ENCODE measurements around the gene HHIPL2. TPM values are rescaled to one million over a fixed set of nuclear protein-coding genes. Genes with fewer than 3 reads are reported as not detected.
"Not testable (repeated sequence)": the region's sequence is repeated elsewhere in the genome, so short reads cannot be mapped to it uniquely, and the experiment has no call there.

HHIPL2 gene
- total RNA-seq, 1 donor from 2014 or later, result 1.3 TPM

GRCh38 chr1:222525951-222526350, 22.0 kb downstream of the HHIPL2 start:
- H3K36me3 Mint-ChIP-seq, result no peaks in the 10 kb centered on the region
- H3K27ac Mint-ChIP-seq, result no peak overlapping the region

GRCh38 chr1:222523852-222524251, 24.1 kb downstream of the HHIPL2 start:
- DNase-seq (ENCODE audit: low spot score in 2 of 2, unreplicated experiment in 2 of 2), result no peak
- no peak overlapping the region for H3K4me3 Mint-ChIP-seq
- no peak for TF ChIP-seq CTCF (IDR thresholded peaks at IDR 0.05; ENCODE audit: unreplicated experiment)
- no peaks in the 10 kb centered on the region for H3K36me3 Mint-ChIP-seq
- H3K9me3 Mint-ChIP-seq, result peaks cover 17% of the 10 kb centered on the region
- H3K27ac Mint-ChIP-seq, result no peak overlapping the region
- H3K4me1 Mint-ChIP-seq, result peaks cover 9% of the 10 kb centered on the region
- peaks cover 8% of the 10 kb centered on the region for H3K27me3 Mint-ChIP-seq (ENCODE audit: low read depth)

More at GRCh38 chr1:222525951-222526350, 22.0 kb downstream of the HHIPL2 start:
- Mint-ChIP-seq H3K4me3 (no peak overlapping the region), H3K27me3 (ENCODE audit: low read depth) (peaks cover 8% of the 10 kb centered on the region), H3K4me1 (peaks cover 7% of the 10 kb centered on the region), H3K9me3 (peaks cover 17% of the 10 kb centered on the region)
- TF ChIP-seq CTCF (IDR thresholded peaks at IDR 0.05; ENCODE audit: unreplicated experiment), result no peak
- DNase-seq (ENCODE audit: low spot score in 2 of 2, unreplicated experiment in 2 of 2), result no peak

- Mint-ChIP-seq H3K4me3 (no peak overlapping the region), H3K27ac (no peak overlapping the region), H3K4me1 (peaks cover 9% of the 10 kb centered on the region), H3K9me3 (peaks cover 12% of the 10 kb centered on the region), H3K36me3 (no peaks in the 10 kb centered on the region), H3K27me3 (ENCODE audit: low read depth) (peaks cover 8% of the 10 kb centered on the region)
- no peak for DNase-seq (ENCODE audit: low spot score in 2 of 2, unreplicated experiment in 2 of 2)
- no peak for TF ChIP-seq CTCF (IDR thresholded peaks at IDR 0.05; ENCODE audit: unreplicated experiment)
These were observed 25.6 kb downstream of the HHIPL2 start for GRCh38 chr1:222522105-222522915.

- Mint-ChIP-seq H3K9me3 (peaks cover 12% of the 10 kb centered on the region), H3K27ac (no peak overlapping the region), H3K27me3 (ENCODE audit: low read depth) (peaks cover 4% of the 10 kb centered on the region), H3K4me1 (peaks cover 9% of the 10 kb centered on the region), H3K4me3 (no peak overlapping the region), H3K36me3 (no peaks in the 10 kb centered on the region)
- TF ChIP-seq CTCF (IDR thresholded peaks at IDR 0.05; ENCODE audit: unreplicated experiment), result no peak
- no peak for DNase-seq (ENCODE audit: low spot score in 2 of 2, unreplicated experiment in 2 of 2)
These were observed 26.4 kb downstream of the HHIPL2 start for GRCh38 chr1:222521299-222522104.

GRCh38 chr1:222489496-222489895, 58.4 kb downstream of the HHIPL2 start:
- H3K27ac Mint-ChIP-seq; H3K4me3 Mint-ChIP-seq; H3K9me3 Mint-ChIP-seq; H3K4me1 Mint-ChIP-seq; H3K36me3 Mint-ChIP-seq; H3K27me3 Mint-ChIP-seq (ENCODE audit: low read depth); DNase-seq (ENCODE audit: low spot score in 2 of 2, unreplicated experiment in 2 of 2): not testable (repeated sequence)

- not testable (repeated sequence) for H3K4me1 Mint-ChIP-seq; H3K4me3 Mint-ChIP-seq; DNase-seq (ENCODE audit: low spot score in 2 of 2, unreplicated experiment in 2 of 2); H3K36me3 Mint-ChIP-seq; H3K9me3 Mint-ChIP-seq; H3K27me3 Mint-ChIP-seq (ENCODE audit: low read depth); H3K27ac Mint-ChIP-seq
These were observed 60.1 kb downstream of the HHIPL2 start for GRCh38 chr1:222487774-222488173.

GRCh38 chr1:222484005-222484404, 63.9 kb downstream of the HHIPL2 start:
- not testable (repeated sequence) for H3K27me3 Mint-ChIP-seq (ENCODE audit: low read depth); H3K27ac Mint-ChIP-seq; H3K4me1 Mint-ChIP-seq; H3K4me3 Mint-ChIP-seq; H3K9me3 Mint-ChIP-seq; DNase-seq (ENCODE audit: low spot score in 2 of 2, unreplicated experiment in 2 of 2); H3K36me3 Mint-ChIP-seq

GRCh38 chr1:222479567-222479966, 68.3 kb downstream of the HHIPL2 start:
- H3K27ac Mint-ChIP-seq; DNase-seq (ENCODE audit: low spot score in 2 of 2, unreplicated experiment in 2 of 2); H3K4me1 Mint-ChIP-seq; H3K4me3 Mint-ChIP-seq; H3K36me3 Mint-ChIP-seq; H3K27me3 Mint-ChIP-seq (ENCODE audit: low read depth); H3K9me3 Mint-ChIP-seq: not testable (repeated sequence)

- DNase-seq (ENCODE audit: low spot score in 2 of 2, unreplicated experiment in 2 of 2), result not testable (repeated sequence)
These were observed 71.5 kb downstream of the HHIPL2 start for GRCh38 chr1:222476436-222476835.

GRCh38 chr1:222473717-222474116, 74.2 kb downstream of the HHIPL2 start:
- not testable (repeated sequence) for DNase-seq (ENCODE audit: low spot score in 2 of 2, unreplicated experiment in 2 of 2); H3K9me3 Mint-ChIP-seq; H3K27me3 Mint-ChIP-seq (ENCODE audit: low read depth); H3K4me3 Mint-ChIP-seq; H3K4me1 Mint-ChIP-seq; H3K36me3 Mint-ChIP-seq; H3K27ac Mint-ChIP-seq

More at GRCh38 chr1:222476436-222476835, 71.5 kb downstream of the HHIPL2 start:
- H3K4me1 Mint-ChIP-seq; H3K27me3 Mint-ChIP-seq (ENCODE audit: low read depth); H3K4me3 Mint-ChIP-seq; H3K36me3 Mint-ChIP-seq; H3K9me3 Mint-ChIP-seq; H3K27ac Mint-ChIP-seq: not testable (repeated sequence)
